ENCODE measurements around the gene ZNF189.

DNA sequence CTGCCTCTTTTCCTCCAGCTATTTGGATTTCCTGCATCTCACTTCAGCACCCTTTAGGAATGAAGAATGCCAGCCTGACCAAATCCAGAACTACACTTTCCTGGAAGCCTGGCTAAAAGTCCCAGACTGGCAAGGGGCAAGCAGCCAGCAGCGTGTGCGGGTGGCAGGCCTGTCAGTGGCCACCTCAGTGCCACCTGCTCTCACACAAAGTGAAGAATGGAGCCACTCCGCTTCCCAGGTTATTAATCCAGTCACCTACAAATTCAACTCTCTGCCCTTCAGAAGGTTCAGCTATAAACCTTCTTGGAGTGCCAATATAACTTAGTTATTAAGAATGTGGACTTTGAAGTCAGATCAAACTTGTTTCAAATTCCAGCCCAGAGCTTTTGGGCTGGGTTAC lies 43.7 kb downstream of the ZNF189 start:
- TF ChIP-seq, protein P1, sequence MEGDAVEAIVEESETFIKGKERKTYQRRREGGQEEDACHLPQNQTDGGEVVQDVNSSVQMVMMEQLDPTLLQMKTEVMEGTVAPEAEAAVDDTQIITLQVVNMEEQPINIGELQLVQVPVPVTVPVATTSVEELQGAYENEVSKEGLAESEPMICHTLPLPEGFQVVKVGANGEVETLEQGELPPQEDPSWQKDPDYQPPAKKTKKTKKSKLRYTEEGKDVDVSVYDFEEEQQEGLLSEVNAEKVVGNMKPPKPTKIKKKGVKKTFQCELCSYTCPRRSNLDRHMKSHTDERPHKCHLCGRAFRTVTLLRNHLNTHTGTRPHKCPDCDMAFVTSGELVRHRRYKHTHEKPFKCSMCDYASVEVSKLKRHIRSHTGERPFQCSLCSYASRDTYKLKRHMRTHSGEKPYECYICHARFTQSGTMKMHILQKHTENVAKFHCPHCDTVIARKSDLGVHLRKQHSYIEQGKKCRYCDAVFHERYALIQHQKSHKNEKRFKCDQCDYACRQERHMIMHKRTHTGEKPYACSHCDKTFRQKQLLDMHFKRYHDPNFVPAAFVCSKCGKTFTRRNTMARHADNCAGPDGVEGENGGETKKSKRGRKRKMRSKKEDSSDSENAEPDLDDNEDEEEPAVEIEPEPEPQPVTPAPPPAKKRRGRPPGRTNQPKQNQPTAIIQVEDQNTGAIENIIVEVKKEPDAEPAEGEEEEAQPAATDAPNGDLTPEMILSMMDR (IDR thresholded peaks at IDR 0.05; ENCODE audit: low read depth, low read length), result no peak
- TF ChIP-seq EZH2phosphoT487 (IDR thresholded peaks at IDR 0.05; ENCODE audit: low read depth), result no peak

Measured in OCI-LY3 (cell line).